ENCODE measurements around the gene AKR1C2.
"Not testable (repeated sequence)": the region's sequence is repeated elsewhere in the genome, so short reads cannot be mapped to it uniquely, and the experiment has no call there.

GRCh38 chr10:4963815-4964154, 39.9 kb downstream of the AKR1C2 start:
- TF ChIP-seq CTCF (IDR thresholded peaks at IDR 0.05); EZH2 (IDR thresholded peaks at IDR 0.05; ENCODE audit: borderline replicate concordance, insufficient read depth, low read depth, low read length, poor library complexity, severe bottlenecking): not testable (repeated sequence)
